IMR-90 (cell line): Measurements from ENCODE around the gene CLTA. TPM values are rescaled to one million over a fixed set of nuclear protein-coding genes. Genes with fewer than 3 reads are reported as not detected.

Experiments
- ATAC-seq: fragments of 200-7000 bp; cut with Tn5 transposase; 2 replicates; pipeline ENCODE4 v1.9.1; 2020; ENCODE audit warnings: low read depth, mild to moderate bottlenecking, moderate library complexity
- BruUV-seq: library from RNA; stranded (reverse); fragments of 400-500 nt; replicated peaks from 2 replicates; lab custom pipeline; 2021; lab: Mats Ljungman, UMichigan
- CTCF ChIA-PET: fragments of 300-600 bp; formaldehyde crosslinking; extraction: SDS; loops from one replicate; lab custom pipeline; 2021; ENCODE audit warnings: antibody characterized with exemption; lab: Yijun Ruan, JAX
- POLR2A ChIA-PET: fragments of 300-600 bp; sonication (Branson Sonifier 250); formaldehyde crosslinking; loops from one replicate; lab custom pipeline; 2022; ENCODE audit warnings: antibody characterized with exemption; ENCODE audit not compliant: unreplicated experiment; lab: Charles Lee
- DNase-seq: peaks from one replicate; pipeline ENCODE4 v3.0.0; 2013
- H2AFZ ChIP-seq: replicated peaks from 2 replicates; pipeline ENCODE3; 2013; ENCODE audit warnings: low read length, mild to moderate bottlenecking; ENCODE audit not compliant: poor library complexity
- H2AK5ac ChIP-seq: 2 replicates; pipeline ENCODE4 v1.6.1; 2013; ENCODE audit warnings: low read depth, low read length, inconsistent platforms
- H2AK9ac ChIP-seq: replicated peaks from 2 replicates; pipeline ENCODE3; 2013; ENCODE audit warnings: mild to moderate bottlenecking, low read depth, low read length, moderate library complexity; ENCODE audit not compliant: poor library complexity
- H2BK120ac ChIP-seq: 2 replicates; pipeline ENCODE4 v1.6.1; 2013; ENCODE audit warnings: low read depth, low read length, inconsistent platforms
- H2BK15ac ChIP-seq: 3 replicates; pipeline ENCODE4 v1.6.1; 2013; ENCODE audit warnings: low read depth, low read length, inconsistent platforms
- H2BK20ac ChIP-seq: 2 replicates; pipeline ENCODE4 v1.6.1; 2013; ENCODE audit warnings: low read depth, mild to moderate bottlenecking, inconsistent platforms, low read length, moderate library complexity
- H2BK5ac ChIP-seq: 2 replicates; pipeline ENCODE4 v1.6.1; 2013; ENCODE audit warnings: mild to moderate bottlenecking, low read depth, low read length, inconsistent platforms; ENCODE audit not compliant: poor library complexity, severe bottlenecking
- H3K14ac ChIP-seq: replicated peaks from 2 replicates; pipeline ENCODE4 v1.6.1; 2013; ENCODE audit warnings: low read depth, low read length, inconsistent platforms
- H3K18ac ChIP-seq: 2 replicates; pipeline ENCODE4 v1.6.1; 2013; ENCODE audit warnings: low read depth, low read length, control low read depth
- H3K23ac ChIP-seq: 2 replicates; pipeline ENCODE4 v1.6.1; 2013; ENCODE audit warnings: low read depth, low read length, inconsistent platforms
- H3K27ac ChIP-seq: 2 replicates; pipeline ENCODE4 v1.5.1; 2013; ENCODE audit warnings: mild to moderate bottlenecking, control low read depth, low read length; ENCODE audit not compliant: insufficient read depth
- H3K27me3 ChIP-seq: 2 replicates; pipeline ENCODE4 v1.6.1; 2013; ENCODE audit warnings: low read length; ENCODE audit not compliant: control insufficient read depth, insufficient read depth
- H3K36me3 ChIP-seq: 2 replicates; pipeline ENCODE4 v1.6.1; 2013; ENCODE audit warnings: low read length, mixed read lengths; ENCODE audit not compliant: control insufficient read depth, insufficient read depth
- H3K4ac ChIP-seq: 2 replicates; pipeline ENCODE4 v1.6.1; 2013; ENCODE audit warnings: low read depth, low read length, inconsistent platforms
- H3K4me1 ChIP-seq: 2 replicates; pipeline ENCODE4 v1.6.1; 2013; ENCODE audit warnings: low read length, mixed read lengths; ENCODE audit not compliant: control insufficient read depth, insufficient read depth
- H3K4me2 ChIP-seq: 2 replicates; pipeline ENCODE4 v1.6.1; 2013; ENCODE audit warnings: low read depth, mild to moderate bottlenecking, control low read depth, low read length, moderate library complexity
- H3K4me3 ChIP-seq: 2 replicates; pipeline ENCODE4 v1.5.1; 2013; ENCODE audit warnings: low read depth, mild to moderate bottlenecking, control low read depth, low read length, moderate library complexity; ENCODE audit not compliant: insufficient read depth
- H3K56ac ChIP-seq: 2 replicates; pipeline ENCODE4 v1.6.1; 2013; ENCODE audit warnings: low read length, inconsistent platforms; ENCODE audit not compliant: insufficient read depth; ENCODE audit errors: extremely low read depth
- H3K79me1 ChIP-seq, 2 experiments: 2 replicates each; pipeline ENCODE4 v1.6.1; 2013; ENCODE audit warnings: low read length in 2 of 2, inconsistent platforms in 1 of 2, low read depth in 1 of 2
- H3K9ac ChIP-seq: 2 replicates; pipeline ENCODE4 v1.6.1; 2013; ENCODE audit warnings: low read depth, low read length, control low read depth
- H3K9me1 ChIP-seq: 2 replicates; pipeline ENCODE4 v1.6.1; 2013; ENCODE audit warnings: low read length, inconsistent platforms; ENCODE audit not compliant: insufficient read depth
- H3K9me3 ChIP-seq: 2 replicates; pipeline ENCODE4 v1.6.1; 2013; ENCODE audit warnings: low read length; ENCODE audit not compliant: control insufficient read depth, insufficient read depth
- H4K20me1 ChIP-seq: 2 replicates; pipeline ENCODE4 v1.6.1; 2013; ENCODE audit warnings: low read length, inconsistent platforms; ENCODE audit not compliant: insufficient read depth
- H4K5ac ChIP-seq: 2 replicates; pipeline ENCODE4 v1.6.1; 2013; ENCODE audit warnings: mild to moderate bottlenecking, low read depth, low read length, control low read depth
- H4K8ac ChIP-seq, 2 experiments: 2 replicates each; pipeline ENCODE4 v1.6.1; 2013; ENCODE audit warnings: low read depth in 2 of 2, low read length in 2 of 2, control low read depth in 1 of 2, inconsistent platforms in 1 of 2
- H4K91ac ChIP-seq: 2 replicates; pipeline ENCODE4 v1.6.1; 2013; ENCODE audit warnings: low read depth, low read length, inconsistent platforms; ENCODE audit not compliant: insufficient read depth
- BHLHE40 ChIP-seq: fragments of 150-350 bp; IDR thresholded peaks from 2 replicates; pipeline ENCODE4 v1.6.1; 2016; ENCODE audit warnings: mild to moderate bottlenecking, low read depth, low read length
- CEBPB ChIP-seq: IDR thresholded peaks from 2 replicates; pipeline ENCODE4 v1.6.1; 2012; ENCODE audit warnings: low read depth, low read length, improper control_type of control experiment
- CHD1 ChIP-seq: IDR thresholded peaks from 2 replicates; pipeline ENCODE4 v1.6.1; 2012; ENCODE audit warnings: low read depth, low read length, improper control_type of control experiment
- ELK1 ChIP-seq: fragments of 150-350 bp; IDR thresholded peaks from 2 replicates; pipeline ENCODE4 v1.6.1; 2016; ENCODE audit warnings: low read depth, mild to moderate bottlenecking, low read length, moderate library complexity, borderline replicate concordance
- FOS ChIP-seq: fragments of 150-350 bp; IDR thresholded peaks from 2 replicates; pipeline ENCODE4 v1.6.1; 2016; ENCODE audit warnings: low read depth, low read length
- MAFK ChIP-seq: IDR thresholded peaks from 2 replicates; pipeline ENCODE4 v1.6.1; 2012; ENCODE audit warnings: low read depth, low read length, improper control_type of control experiment
- MAZ ChIP-seq: IDR thresholded peaks from 2 replicates; pipeline ENCODE4 v1.6.1; 2012; ENCODE audit warnings: low read depth, mild to moderate bottlenecking, low read length, improper control_type of control experiment, moderate library complexity, borderline replicate concordance
- MXI1 ChIP-seq: IDR thresholded peaks from 2 replicates; pipeline ENCODE4 v1.6.1; 2012; ENCODE audit warnings: low read depth, mild to moderate bottlenecking, low read length, moderate library complexity, borderline replicate concordance
- NFE2L2 ChIP-seq: fragments of 150-350 bp; IDR thresholded peaks from 2 replicates; pipeline ENCODE4 v1.6.1; 2016; ENCODE audit warnings: low read depth, mild to moderate bottlenecking, low read length
- POLR2A ChIP-seq: IDR thresholded peaks from 2 replicates; pipeline ENCODE4 v1.6.1; 2012; ENCODE audit warnings: mild to moderate bottlenecking, low read depth, low read length
- RAD21 ChIP-seq: IDR thresholded peaks from 2 replicates; pipeline ENCODE4 v1.6.1; 2012; ENCODE audit warnings: low read length, improper control_type of control experiment
- RCOR1 ChIP-seq: IDR thresholded peaks from 2 replicates; pipeline ENCODE4 v1.6.1; 2012; ENCODE audit warnings: mild to moderate bottlenecking, low read length, improper control_type of control experiment; ENCODE audit not compliant: insufficient replicate concordance
- RFX5 ChIP-seq: IDR thresholded peaks from 2 replicates; pipeline ENCODE4 v1.8.0; 2012; ENCODE audit warnings: low read depth, mild to moderate bottlenecking, low read length, moderate library complexity
- SMC3 ChIP-seq: fragments of 150-350 bp; IDR thresholded peaks from 2 replicates; pipeline ENCODE4 v1.6.1; 2016; ENCODE audit warnings: low read depth, mild to moderate bottlenecking, antibody characterized with exemption, low read length, moderate library complexity
- USF2 ChIP-seq: fragments of 150-350 bp; IDR thresholded peaks from 2 replicates; pipeline ENCODE4 v1.6.1; 2017; ENCODE audit warnings: mild to moderate bottlenecking, antibody characterized with exemption, low read length, low read depth
- WGBS, 2 experiments: methylation state at CpG; one replicate each; pipeline versions ENCODE4 v1.1.5 to v1.1.7; 2013; ENCODE audit warnings: missing lambda C conversion rate in 2 of 2; ENCODE audit not compliant: insufficient read length in 1 of 2; ENCODE audit errors: extremely low coverage in 2 of 2; 5-methylcytosine and 5-hydroxymethylcytosine counted together
- dilution Hi-C: fragments of 300-500 bp; cut with HindIII; formaldehyde crosslinking; loops from one replicate; pipeline ENCODE4 v1.14.3; 2018; ENCODE audit warnings: low sequenced_read_pairs; ENCODE audit not compliant: unreplicated experiment
- in situ Hi-C: fragments of 300-500 bp; cut with MboI; formaldehyde crosslinking; loops from 3 replicates; pipeline ENCODE4 v1.14.3; 2019; ENCODE audit warnings: low sequenced_read_pairs, inconsistent platforms, mixed read lengths
- intact Hi-C: fragments of 100-400 bp; cut with micrococcal nuclease; formaldehyde crosslinking; loops from 2 replicates; pipeline ENCODE4 v1.10.0; 2022
- polyA plus RNA-seq, 3 experiments: library from polyadenylated mRNA; depleted of rRNA; stranded (reverse); fragments of >200 nt; gene quantifications; 2 replicates each; pipeline ENCODE4 v1.2.3, GENCODE V29; 2012; ENCODE audit warnings: low replicate concordance in 1 of 3
- total RNA-seq: library from RNA; depleted of rRNA; stranded (reverse); fragments of >200 nt; gene quantifications from 2 replicates; pipeline ENCODE4 v1.2.3, GENCODE V29; 2012
- TF ChIP-seq, protein P1 (sequence below): conservative IDR thresholded peaks from 2 replicates; pipeline ENCODE4 v1.5.1; 2012; ENCODE audit warnings: mild to moderate bottlenecking, low read depth, low read length, improper control_type of control experiment

Gene CLTA
- total and polyA plus RNA-seq, 2 of the 4 experiments (the other 2 are of a cell fraction), result 133 to 246 TPM

DNA sequence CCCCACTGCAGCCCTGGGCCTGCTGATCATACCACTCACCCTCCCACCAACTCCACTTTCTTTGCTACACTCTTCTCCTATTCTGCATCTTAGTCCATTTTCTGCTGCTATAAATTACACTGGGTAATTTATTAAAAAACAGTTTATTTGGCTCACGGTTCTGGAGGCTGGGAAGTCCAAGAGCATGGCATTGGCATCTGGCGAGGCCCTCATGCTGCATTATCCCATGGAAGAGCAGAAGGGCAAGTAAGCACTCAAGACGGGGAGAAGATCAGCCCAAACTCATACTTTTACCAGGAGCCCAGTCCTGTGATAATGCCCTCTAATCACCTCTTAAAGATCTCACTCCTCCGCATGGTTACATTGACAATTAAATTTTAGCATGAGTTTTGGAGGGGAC, 44.8 kb upstream of the CLTA start:
- H3K4ac ChIP-seq, result no peak overlapping the region
- no peak overlapping the region for H2BK120ac ChIP-seq
- H3K9ac ChIP-seq, result no peak overlapping the region
- no peak overlapping the region for H2BK20ac ChIP-seq
- H3K14ac ChIP-seq, result no peak overlapping the region
- TF ChIP-seq BHLHE40, result no peak
- TF ChIP-seq RCOR1, result no peak
- TF ChIP-seq RFX5, result no peak
- TF ChIP-seq NFE2L2, result no peak
- TF ChIP-seq FOS, result no peak
- TF ChIP-seq CEBPB, result no peak
- TF ChIP-seq SMC3, result no peak
- no peak for TF ChIP-seq MXI1
- TF ChIP-seq CHD1, result no peak
- no peak for TF ChIP-seq USF2
- no peak for TF ChIP-seq ELK1
- TF ChIP-seq MAZ, result no peak
- no peak for TF ChIP-seq MAFK
- TF ChIP-seq RAD21, result no peak
- TF ChIP-seq, protein P1, sequence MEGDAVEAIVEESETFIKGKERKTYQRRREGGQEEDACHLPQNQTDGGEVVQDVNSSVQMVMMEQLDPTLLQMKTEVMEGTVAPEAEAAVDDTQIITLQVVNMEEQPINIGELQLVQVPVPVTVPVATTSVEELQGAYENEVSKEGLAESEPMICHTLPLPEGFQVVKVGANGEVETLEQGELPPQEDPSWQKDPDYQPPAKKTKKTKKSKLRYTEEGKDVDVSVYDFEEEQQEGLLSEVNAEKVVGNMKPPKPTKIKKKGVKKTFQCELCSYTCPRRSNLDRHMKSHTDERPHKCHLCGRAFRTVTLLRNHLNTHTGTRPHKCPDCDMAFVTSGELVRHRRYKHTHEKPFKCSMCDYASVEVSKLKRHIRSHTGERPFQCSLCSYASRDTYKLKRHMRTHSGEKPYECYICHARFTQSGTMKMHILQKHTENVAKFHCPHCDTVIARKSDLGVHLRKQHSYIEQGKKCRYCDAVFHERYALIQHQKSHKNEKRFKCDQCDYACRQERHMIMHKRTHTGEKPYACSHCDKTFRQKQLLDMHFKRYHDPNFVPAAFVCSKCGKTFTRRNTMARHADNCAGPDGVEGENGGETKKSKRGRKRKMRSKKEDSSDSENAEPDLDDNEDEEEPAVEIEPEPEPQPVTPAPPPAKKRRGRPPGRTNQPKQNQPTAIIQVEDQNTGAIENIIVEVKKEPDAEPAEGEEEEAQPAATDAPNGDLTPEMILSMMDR, result no peak
- TF ChIP-seq POLR2A, result no peak
- H2BK5ac ChIP-seq, result no peak overlapping the region
- H3K79me1 ChIP-seq, result peaks cover 21 to 89% of the 10 kb centered on the region in 2 experiments; a peak in 3 of 4 replicates
- H2AFZ ChIP-seq, result no peak overlapping the region
- H3K23ac ChIP-seq, result no peak overlapping the region
- no TSS peak for BruUV-seq
- peaks cover 23% of the 10 kb centered on the region for H3K9me1 ChIP-seq
- no peak overlapping the region for H3K18ac ChIP-seq
- H2AK5ac ChIP-seq, result no peak overlapping the region
- no peak overlapping the region for H3K56ac ChIP-seq
- no peak overlapping the region for H3K27ac ChIP-seq
- H2AK9ac ChIP-seq, result no peak overlapping the region
- intact Hi-C loops, result no loop called here
- H3K4me2 ChIP-seq, result no peak overlapping the region
- no peaks in the 10 kb centered on the region for H3K9me3 ChIP-seq
- peaks cover 39% of the 10 kb centered on the region for H4K20me1 ChIP-seq
- H4K5ac ChIP-seq, result no peak overlapping the region
- peaks cover 56% of the 10 kb centered on the region for H3K36me3 ChIP-seq
- in situ Hi-C loops, result no loop called here
- no CpG with 5 or more reads among the region's 4 CpGs for WGBS, 2 experiments
- no peaks in the 10 kb centered on the region for H3K27me3 ChIP-seq
- H3K4me3 ChIP-seq, result no peak overlapping the region
- H4K8ac ChIP-seq, result no peak overlapping the region
- no peak overlapping the region for H4K91ac ChIP-seq
- ChIA-PET CTCF (no interaction called here), POLR2A (no interaction called here)
- H3K4me1 ChIP-seq, result peaks cover 22% of the 10 kb centered on the region
- DNase-seq (no peak), ATAC-seq (no peak)
- dilution Hi-C loops, result no loop called here
- no peak overlapping the region for H2BK15ac ChIP-seq
